IMR-90 (cell line): Measurements from ENCODE around the gene KRT72. TPM values are rescaled to one million over a fixed set of nuclear protein-coding genes. Genes with fewer than 3 reads are reported as not detected.

ENCODE experiments used
- ATAC-seq: fragments of 200-7000 bp; cut with Tn5 transposase; 2 replicates; pipeline ENCODE4 v1.9.1; 2020; ENCODE audit warnings: low read depth, mild to moderate bottlenecking, moderate library complexity
- BruUV-seq: library from RNA; stranded (reverse); fragments of 400-500 nt; replicated peaks from 2 replicates; lab custom pipeline; 2021; lab: Mats Ljungman, UMichigan
- CTCF ChIA-PET: fragments of 300-600 bp; formaldehyde crosslinking; extraction: SDS; loops from one replicate; lab custom pipeline; 2021; ENCODE audit warnings: antibody characterized with exemption; lab: Yijun Ruan, JAX
- POLR2A ChIA-PET: fragments of 300-600 bp; sonication (Branson Sonifier 250); formaldehyde crosslinking; loops from one replicate; lab custom pipeline; 2022; ENCODE audit warnings: antibody characterized with exemption; ENCODE audit not compliant: unreplicated experiment; lab: Charles Lee
- DNase-seq: peaks from one replicate; pipeline ENCODE4 v3.0.0; 2013
- H2AFZ ChIP-seq: replicated peaks from 2 replicates; pipeline ENCODE3; 2013; ENCODE audit warnings: low read length, mild to moderate bottlenecking; ENCODE audit not compliant: poor library complexity
- H2AK5ac ChIP-seq: 2 replicates; pipeline ENCODE4 v1.6.1; 2013; ENCODE audit warnings: low read depth, low read length, inconsistent platforms
- H2AK9ac ChIP-seq: replicated peaks from 2 replicates; pipeline ENCODE3; 2013; ENCODE audit warnings: mild to moderate bottlenecking, low read depth, low read length, moderate library complexity; ENCODE audit not compliant: poor library complexity
- H2BK120ac ChIP-seq: 2 replicates; pipeline ENCODE4 v1.6.1; 2013; ENCODE audit warnings: low read depth, low read length, inconsistent platforms
- H2BK15ac ChIP-seq: 3 replicates; pipeline ENCODE4 v1.6.1; 2013; ENCODE audit warnings: low read depth, low read length, inconsistent platforms
- H2BK20ac ChIP-seq: 2 replicates; pipeline ENCODE4 v1.6.1; 2013; ENCODE audit warnings: low read depth, mild to moderate bottlenecking, inconsistent platforms, low read length, moderate library complexity
- H2BK5ac ChIP-seq: 2 replicates; pipeline ENCODE4 v1.6.1; 2013; ENCODE audit warnings: mild to moderate bottlenecking, low read depth, low read length, inconsistent platforms; ENCODE audit not compliant: poor library complexity, severe bottlenecking
- H3K14ac ChIP-seq: replicated peaks from 2 replicates; pipeline ENCODE4 v1.6.1; 2013; ENCODE audit warnings: low read depth, low read length, inconsistent platforms
- H3K18ac ChIP-seq: 2 replicates; pipeline ENCODE4 v1.6.1; 2013; ENCODE audit warnings: low read depth, low read length, control low read depth
- H3K23ac ChIP-seq: 2 replicates; pipeline ENCODE4 v1.6.1; 2013; ENCODE audit warnings: low read depth, low read length, inconsistent platforms
- H3K27ac ChIP-seq: 2 replicates; pipeline ENCODE4 v1.5.1; 2013; ENCODE audit warnings: mild to moderate bottlenecking, control low read depth, low read length; ENCODE audit not compliant: insufficient read depth
- H3K27me3 ChIP-seq: 2 replicates; pipeline ENCODE4 v1.6.1; 2013; ENCODE audit warnings: low read length; ENCODE audit not compliant: control insufficient read depth, insufficient read depth
- H3K36me3 ChIP-seq: 2 replicates; pipeline ENCODE4 v1.6.1; 2013; ENCODE audit warnings: low read length, mixed read lengths; ENCODE audit not compliant: control insufficient read depth, insufficient read depth
- H3K4ac ChIP-seq: 2 replicates; pipeline ENCODE4 v1.6.1; 2013; ENCODE audit warnings: low read depth, low read length, inconsistent platforms
- H3K4me1 ChIP-seq: 2 replicates; pipeline ENCODE4 v1.6.1; 2013; ENCODE audit warnings: low read length, mixed read lengths; ENCODE audit not compliant: control insufficient read depth, insufficient read depth
- H3K4me2 ChIP-seq: 2 replicates; pipeline ENCODE4 v1.6.1; 2013; ENCODE audit warnings: low read depth, mild to moderate bottlenecking, control low read depth, low read length, moderate library complexity
- H3K4me3 ChIP-seq: 2 replicates; pipeline ENCODE4 v1.5.1; 2013; ENCODE audit warnings: low read depth, mild to moderate bottlenecking, control low read depth, low read length, moderate library complexity; ENCODE audit not compliant: insufficient read depth
- H3K56ac ChIP-seq: 2 replicates; pipeline ENCODE4 v1.6.1; 2013; ENCODE audit warnings: low read length, inconsistent platforms; ENCODE audit not compliant: insufficient read depth; ENCODE audit errors: extremely low read depth
- H3K79me1 ChIP-seq, 2 experiments: 2 replicates each; pipeline ENCODE4 v1.6.1; 2013; ENCODE audit warnings: low read length in 2 of 2, inconsistent platforms in 1 of 2, low read depth in 1 of 2
- H3K9ac ChIP-seq: 2 replicates; pipeline ENCODE4 v1.6.1; 2013; ENCODE audit warnings: low read depth, low read length, control low read depth
- H3K9me1 ChIP-seq: 2 replicates; pipeline ENCODE4 v1.6.1; 2013; ENCODE audit warnings: low read length, inconsistent platforms; ENCODE audit not compliant: insufficient read depth
- H3K9me3 ChIP-seq: 2 replicates; pipeline ENCODE4 v1.6.1; 2013; ENCODE audit warnings: low read length; ENCODE audit not compliant: control insufficient read depth, insufficient read depth
- H4K20me1 ChIP-seq: 2 replicates; pipeline ENCODE4 v1.6.1; 2013; ENCODE audit warnings: low read length, inconsistent platforms; ENCODE audit not compliant: insufficient read depth
- H4K5ac ChIP-seq: 2 replicates; pipeline ENCODE4 v1.6.1; 2013; ENCODE audit warnings: mild to moderate bottlenecking, low read depth, low read length, control low read depth
- H4K8ac ChIP-seq, 2 experiments: 2 replicates each; pipeline ENCODE4 v1.6.1; 2013; ENCODE audit warnings: low read depth in 2 of 2, low read length in 2 of 2, control low read depth in 1 of 2, inconsistent platforms in 1 of 2
- H4K91ac ChIP-seq: 2 replicates; pipeline ENCODE4 v1.6.1; 2013; ENCODE audit warnings: low read depth, low read length, inconsistent platforms; ENCODE audit not compliant: insufficient read depth
- BHLHE40 ChIP-seq: fragments of 150-350 bp; IDR thresholded peaks from 2 replicates; pipeline ENCODE4 v1.6.1; 2016; ENCODE audit warnings: mild to moderate bottlenecking, low read depth, low read length
- CEBPB ChIP-seq: IDR thresholded peaks from 2 replicates; pipeline ENCODE4 v1.6.1; 2012; ENCODE audit warnings: low read depth, low read length, improper control_type of control experiment
- CHD1 ChIP-seq: IDR thresholded peaks from 2 replicates; pipeline ENCODE4 v1.6.1; 2012; ENCODE audit warnings: low read depth, low read length, improper control_type of control experiment
- FOS ChIP-seq: fragments of 150-350 bp; IDR thresholded peaks from 2 replicates; pipeline ENCODE4 v1.6.1; 2016; ENCODE audit warnings: low read depth, low read length
- MAFK ChIP-seq: IDR thresholded peaks from 2 replicates; pipeline ENCODE4 v1.6.1; 2012; ENCODE audit warnings: low read depth, low read length, improper control_type of control experiment
- MAZ ChIP-seq: IDR thresholded peaks from 2 replicates; pipeline ENCODE4 v1.6.1; 2012; ENCODE audit warnings: low read depth, mild to moderate bottlenecking, low read length, improper control_type of control experiment, moderate library complexity, borderline replicate concordance
- MXI1 ChIP-seq: IDR thresholded peaks from 2 replicates; pipeline ENCODE4 v1.6.1; 2012; ENCODE audit warnings: low read depth, mild to moderate bottlenecking, low read length, moderate library complexity, borderline replicate concordance
- NFE2L2 ChIP-seq: fragments of 150-350 bp; IDR thresholded peaks from 2 replicates; pipeline ENCODE4 v1.6.1; 2016; ENCODE audit warnings: low read depth, mild to moderate bottlenecking, low read length
- POLR2A ChIP-seq: IDR thresholded peaks from 2 replicates; pipeline ENCODE4 v1.6.1; 2012; ENCODE audit warnings: mild to moderate bottlenecking, low read depth, low read length
- RAD21 ChIP-seq: IDR thresholded peaks from 2 replicates; pipeline ENCODE4 v1.6.1; 2012; ENCODE audit warnings: low read length, improper control_type of control experiment
- RCOR1 ChIP-seq: IDR thresholded peaks from 2 replicates; pipeline ENCODE4 v1.6.1; 2012; ENCODE audit warnings: mild to moderate bottlenecking, low read length, improper control_type of control experiment; ENCODE audit not compliant: insufficient replicate concordance
- RFX5 ChIP-seq: IDR thresholded peaks from 2 replicates; pipeline ENCODE4 v1.8.0; 2012; ENCODE audit warnings: low read depth, mild to moderate bottlenecking, low read length, moderate library complexity
- SMC3 ChIP-seq: fragments of 150-350 bp; IDR thresholded peaks from 2 replicates; pipeline ENCODE4 v1.6.1; 2016; ENCODE audit warnings: low read depth, mild to moderate bottlenecking, antibody characterized with exemption, low read length, moderate library complexity
- WGBS, 2 experiments: methylation state at CpG; one replicate each; pipeline versions ENCODE4 v1.1.5 to v1.1.7; 2013; ENCODE audit warnings: missing lambda C conversion rate in 2 of 2; ENCODE audit not compliant: insufficient read length in 1 of 2; ENCODE audit errors: extremely low coverage in 2 of 2; 5-methylcytosine and 5-hydroxymethylcytosine counted together
- dilution Hi-C: fragments of 300-500 bp; cut with HindIII; formaldehyde crosslinking; loops from one replicate; pipeline ENCODE4 v1.14.3; 2018; ENCODE audit warnings: low sequenced_read_pairs; ENCODE audit not compliant: unreplicated experiment
- in situ Hi-C: fragments of 300-500 bp; cut with MboI; formaldehyde crosslinking; loops from 3 replicates; pipeline ENCODE4 v1.14.3; 2019; ENCODE audit warnings: low sequenced_read_pairs, inconsistent platforms, mixed read lengths
- intact Hi-C: fragments of 100-400 bp; cut with micrococcal nuclease; formaldehyde crosslinking; loops from 2 replicates; pipeline ENCODE4 v1.10.0; 2022
- polyA plus RNA-seq, 3 experiments: library from polyadenylated mRNA; depleted of rRNA; stranded (reverse); fragments of >200 nt; gene quantifications; 2 replicates each; pipeline ENCODE4 v1.2.3, GENCODE V29; 2012; ENCODE audit warnings: low replicate concordance in 1 of 3
- total RNA-seq: library from RNA; depleted of rRNA; stranded (reverse); fragments of >200 nt; gene quantifications from 2 replicates; pipeline ENCODE4 v1.2.3, GENCODE V29; 2012
- TF ChIP-seq, protein P1 (sequence below): conservative IDR thresholded peaks from 2 replicates; pipeline ENCODE4 v1.5.1; 2012; ENCODE audit warnings: mild to moderate bottlenecking, low read depth, low read length, improper control_type of control experiment
- TF ChIP-seq, protein P2 (sequence below): fragments of 150-350 bp; IDR thresholded peaks from 2 replicates; pipeline ENCODE4 v1.6.1; 2016; ENCODE audit warnings: low read depth, mild to moderate bottlenecking, low read length, moderate library complexity, borderline replicate concordance
- TF ChIP-seq, protein P3 (sequence below): fragments of 150-350 bp; IDR thresholded peaks from 2 replicates; pipeline ENCODE4 v1.6.1; 2017; ENCODE audit warnings: mild to moderate bottlenecking, antibody characterized with exemption, low read length, low read depth

The KRT72 gene
- total and polyA plus RNA-seq, 2 of the 4 experiments (the other 2 are of a cell fraction): not detected

DNA sequence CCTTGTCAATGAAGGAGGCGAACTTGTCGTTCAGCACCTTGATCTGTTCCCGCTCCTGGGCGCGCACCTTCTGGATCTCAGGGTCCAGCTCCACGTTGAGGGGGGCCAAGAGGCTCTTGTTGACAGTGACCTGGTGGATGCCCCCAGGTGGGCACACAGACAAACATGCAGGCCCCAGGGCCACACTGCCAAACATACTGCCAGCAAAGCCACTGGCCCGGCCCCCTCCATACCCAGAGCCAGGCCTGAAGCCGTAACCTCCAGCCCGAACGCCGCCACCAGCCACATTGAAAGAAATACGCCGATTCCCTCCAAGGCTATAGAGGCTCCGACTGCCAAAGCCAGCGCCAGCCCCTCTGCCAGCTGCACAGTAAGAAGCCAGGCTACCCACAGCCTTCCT, 28.0 kb downstream of the KRT72 start:
- Histone ChIP-seq H2BK15ac (no peak overlapping the region), H3K4me1 (no peaks in the 10 kb centered on the region), H3K14ac (no peak overlapping the region), H4K5ac (no peak overlapping the region), H3K27ac (no peak overlapping the region), H2BK5ac (no peak overlapping the region), H3K79me1 (no peaks in the 10 kb centered on the region), H3K4me2 (no peak overlapping the region), H2AK5ac (no peak overlapping the region), H3K18ac (no peak overlapping the region), H4K20me1 (no peaks in the 10 kb centered on the region), H4K91ac (no peak overlapping the region), H3K23ac (no peak overlapping the region), H2AK9ac (no peak overlapping the region), H3K9me1 (no peaks in the 10 kb centered on the region), H4K8ac (no peak overlapping the region), H3K4ac (no peak overlapping the region), H2BK20ac (no peak overlapping the region), H3K27me3 (peaks cover 45% of the 10 kb centered on the region), H3K56ac (no peak overlapping the region), H3K4me3 (no peak overlapping the region), H2BK120ac (no peak overlapping the region), H3K36me3 (no peaks in the 10 kb centered on the region), H3K9ac (no peak overlapping the region), H3K9me3 (no peaks in the 10 kb centered on the region), H2AFZ (no peak overlapping the region)
- POLR2A ChIA-PET: no interaction called here
- no peak for ATAC-seq
- no peak for TF ChIP-seq RAD21
- no peak for TF ChIP-seq RCOR1
- TF ChIP-seq FOS: no peak
- no peak for TF ChIP-seq RFX5
- TF ChIP-seq, protein P1, sequence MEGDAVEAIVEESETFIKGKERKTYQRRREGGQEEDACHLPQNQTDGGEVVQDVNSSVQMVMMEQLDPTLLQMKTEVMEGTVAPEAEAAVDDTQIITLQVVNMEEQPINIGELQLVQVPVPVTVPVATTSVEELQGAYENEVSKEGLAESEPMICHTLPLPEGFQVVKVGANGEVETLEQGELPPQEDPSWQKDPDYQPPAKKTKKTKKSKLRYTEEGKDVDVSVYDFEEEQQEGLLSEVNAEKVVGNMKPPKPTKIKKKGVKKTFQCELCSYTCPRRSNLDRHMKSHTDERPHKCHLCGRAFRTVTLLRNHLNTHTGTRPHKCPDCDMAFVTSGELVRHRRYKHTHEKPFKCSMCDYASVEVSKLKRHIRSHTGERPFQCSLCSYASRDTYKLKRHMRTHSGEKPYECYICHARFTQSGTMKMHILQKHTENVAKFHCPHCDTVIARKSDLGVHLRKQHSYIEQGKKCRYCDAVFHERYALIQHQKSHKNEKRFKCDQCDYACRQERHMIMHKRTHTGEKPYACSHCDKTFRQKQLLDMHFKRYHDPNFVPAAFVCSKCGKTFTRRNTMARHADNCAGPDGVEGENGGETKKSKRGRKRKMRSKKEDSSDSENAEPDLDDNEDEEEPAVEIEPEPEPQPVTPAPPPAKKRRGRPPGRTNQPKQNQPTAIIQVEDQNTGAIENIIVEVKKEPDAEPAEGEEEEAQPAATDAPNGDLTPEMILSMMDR: no peak
- TF ChIP-seq BHLHE40: no peak
- TF ChIP-seq, protein P2, sequence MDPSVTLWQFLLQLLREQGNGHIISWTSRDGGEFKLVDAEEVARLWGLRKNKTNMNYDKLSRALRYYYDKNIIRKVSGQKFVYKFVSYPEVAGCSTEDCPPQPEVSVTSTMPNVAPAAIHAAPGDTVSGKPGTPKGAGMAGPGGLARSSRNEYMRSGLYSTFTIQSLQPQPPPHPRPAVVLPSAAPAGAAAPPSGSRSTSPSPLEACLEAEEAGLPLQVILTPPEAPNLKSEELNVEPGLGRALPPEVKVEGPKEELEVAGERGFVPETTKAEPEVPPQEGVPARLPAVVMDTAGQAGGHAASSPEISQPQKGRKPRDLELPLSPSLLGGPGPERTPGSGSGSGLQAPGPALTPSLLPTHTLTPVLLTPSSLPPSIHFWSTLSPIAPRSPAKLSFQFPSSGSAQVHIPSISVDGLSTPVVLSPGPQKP: no peak
- TF ChIP-seq CHD1: no peak
- no peak for TF ChIP-seq POLR2A
- TF ChIP-seq MAZ: no peak
- no peak for TF ChIP-seq SMC3
- no peak for TF ChIP-seq MAFK
- TF ChIP-seq NFE2L2: no peak
- TF ChIP-seq, protein P3, sequence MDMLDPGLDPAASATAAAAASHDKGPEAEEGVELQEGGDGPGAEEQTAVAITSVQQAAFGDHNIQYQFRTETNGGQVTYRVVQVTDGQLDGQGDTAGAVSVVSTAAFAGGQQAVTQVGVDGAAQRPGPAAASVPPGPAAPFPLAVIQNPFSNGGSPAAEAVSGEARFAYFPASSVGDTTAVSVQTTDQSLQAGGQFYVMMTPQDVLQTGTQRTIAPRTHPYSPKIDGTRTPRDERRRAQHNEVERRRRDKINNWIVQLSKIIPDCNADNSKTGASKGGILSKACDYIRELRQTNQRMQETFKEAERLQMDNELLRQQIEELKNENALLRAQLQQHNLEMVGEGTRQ: no peak
- no peak for TF ChIP-seq MXI1
- TF ChIP-seq CEBPB: no peak
- intact Hi-C loops (no loop called here), dilution Hi-C loops (no loop called here), in situ Hi-C loops (no loop called here)
- CTCF ChIA-PET: no interaction called here
- no peak for DNase-seq
- no TSS peak for BruUV-seq
- 77% methylated on average over 11 of the region's 15 CpGs; no CpG with 5 or more reads in 1 of the 2 experiments for WGBS, 2 experiments
